ENCODE results near the gene GRPR. TPM values are rescaled to one million over a fixed set of nuclear protein-coding genes. Genes with fewer than 3 reads are reported as not detected.

The GRPR gene
- 0.11 and 0.13 TPM in 2 replicates for total RNA-seq

GRCh38 chrX:16123222-16123786 is at the start of gene GRPR:
TSS of gene GRPR (plus strand) at chrX:16123565. CDS start at chrX:16123954, 389 bp downstream.

GRCh38 chrX:16167181-16167580 is 43.8 kb downstream of the GRPR start, which contains the start of gene MAGEB17:
TSS of gene MAGEB17 (plus strand) at chrX:16167481. CDS start at chrX:16170383, 2,902 bp downstream.

Other genes with a start within 250 kb of the GRPR start
- gene MAGEB17, start 43.9 kb downstream of the GRPR start, total RNA-seq: not detected in 2 replicates